GM21423 (cell line): ENCODE data around the gene CREB5.
A peak's percentile ranks its signal among the peaks of the same experiment; 100 is the strongest.

Experiments
- ATAC-seq: cut with Tn5 transposase; IDR thresholded peaks from one replicate; pipeline ENCODE4 v1.9.1; 2021; ENCODE audit warnings: mild to moderate bottlenecking, moderate library complexity; ENCODE audit not compliant: unreplicated experiment

Gene CREB5

GRCh38 chr7:28836716-28837115 lies 424.4 kb downstream of the CREB5 start:
- ATAC-seq = no peak

- no peak for ATAC-seq
Observed at GRCh38 chr7:28837216-28837615, 424.9 kb downstream of the CREB5 start.

GRCh38 chr7:28840592-28840995 lies 428.3 kb downstream of the CREB5 start:
- ATAC-seq = no peak

- ATAC-seq = no peak
Observed at GRCh38 chr7:28841766-28842165, 429.4 kb downstream of the CREB5 start.

GRCh38 chr7:28842769-28843295 lies 430.5 kb downstream of the CREB5 start:
- no peak for ATAC-seq

GRCh38 chr7:28845106-28845505 lies 432.8 kb downstream of the CREB5 start:
- ATAC-seq = no peak

GRCh38 chr7:28847176-28847575 lies 434.9 kb downstream of the CREB5 start:
- ATAC-seq = no peak

- no peak for ATAC-seq
Observed at GRCh38 chr7:28847681-28848080, 435.4 kb downstream of the CREB5 start.

- ATAC-seq = no peak
Observed at GRCh38 chr7:28848906-28849305, 436.6 kb downstream of the CREB5 start.

- ATAC-seq = no peak
Observed at GRCh38 chr7:28850699-28851098, 438.4 kb downstream of the CREB5 start.

- no peak for ATAC-seq
Observed at GRCh38 chr7:28853150-28853549, 440.8 kb downstream of the CREB5 start.

GRCh38 chr7:28853834-28854749 lies 441.8 kb downstream of the CREB5 start:
- ATAC-seq = peak; percentile 99

- no peak for ATAC-seq
Observed at GRCh38 chr7:28854750-28855074, 442.4 kb downstream of the CREB5 start.

GRCh38 chr7:28855538-28856217 lies 443.4 kb downstream of the CREB5 start:
- ATAC-seq = no peak

- no peak for ATAC-seq
Observed at GRCh38 chr7:28856656-28857055, 444.3 kb downstream of the CREB5 start.

- no peak for ATAC-seq
Observed at GRCh38 chr7:28858206-28858605, 445.9 kb downstream of the CREB5 start.

- no peak for ATAC-seq
Observed at GRCh38 chr7:28858895-28859294, 446.6 kb downstream of the CREB5 start.

- ATAC-seq = no peak
Observed at GRCh38 chr7:28861825-28862224, 449.5 kb downstream of the CREB5 start.

- no peak for ATAC-seq
Observed at GRCh38 chr7:28862595-28863272, 450.4 kb downstream of the CREB5 start.

- ATAC-seq = no peak
Observed at GRCh38 chr7:28865601-28866144, 453.4 kb downstream of the CREB5 start.

GRCh38 chr7:28868712-28869111 lies 456.4 kb downstream of the CREB5 start:
- ATAC-seq = no peak
